HG03558 (cell line): ENCODE data around the gene ERMARD.

Experiments used
- ATAC-seq: cut with Tn5 transposase; IDR thresholded peaks from one replicate; pipeline ENCODE4 v1.9.1; 2021; ENCODE audit warnings: moderate number of reproducible peaks; ENCODE audit not compliant: unreplicated experiment; ENCODE audit errors: extremely low read depth

ERMARD gene

DNA sequence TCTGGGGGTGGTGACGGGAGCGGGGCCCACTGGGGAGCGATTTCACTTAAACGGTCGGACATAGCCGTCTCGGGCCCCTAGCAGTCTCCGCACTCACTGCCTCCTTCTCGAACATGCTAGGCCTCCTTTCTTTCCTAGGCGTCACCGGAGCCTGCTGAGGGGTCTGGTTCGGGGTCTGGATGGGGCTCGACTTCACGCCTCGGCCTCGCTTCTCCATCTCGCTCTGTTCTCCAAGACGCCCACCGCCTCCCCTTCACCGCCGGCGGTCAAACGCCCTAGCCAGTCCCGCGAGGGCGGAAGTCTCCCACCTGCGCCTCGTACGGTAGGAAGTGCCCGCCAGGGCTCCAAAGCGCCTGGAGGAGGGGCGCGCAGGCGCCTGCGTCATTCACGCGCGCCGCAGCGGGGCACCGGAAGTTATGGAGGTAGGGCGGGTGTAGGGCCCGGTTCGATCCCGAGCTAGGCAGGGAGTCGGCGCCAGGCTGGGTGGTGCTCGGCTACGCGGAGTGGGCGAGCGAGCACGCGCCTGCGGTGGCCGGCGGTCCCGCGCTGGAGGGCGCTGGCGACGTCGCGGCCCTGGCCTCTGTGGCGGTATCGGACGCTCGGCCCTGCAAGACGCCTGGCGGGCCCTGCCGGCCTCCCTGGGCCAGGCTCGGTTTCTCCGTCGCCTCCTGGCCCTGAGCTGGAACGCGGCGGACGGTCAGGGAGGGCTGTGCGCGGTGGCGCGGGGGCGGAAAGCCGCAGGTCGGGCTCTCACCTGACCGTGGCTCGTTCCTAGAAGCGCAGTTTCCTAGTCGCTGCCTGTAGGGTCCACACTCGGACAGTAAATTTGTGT is at the start of gene ERMARD, which contains the start of gene DYNLT2:
ERMARD (plus strand) TSS at position 381 of the 832 bp plus-strand sequence; CDS start at position 417, 36 bp downstream.
DYNLT2 (minus strand) TSS at position 331 of the 832 bp plus-strand sequence; CDS start at position 217, 114 bp downstream.
- ATAC-seq: peak; percentile 92

DNA sequence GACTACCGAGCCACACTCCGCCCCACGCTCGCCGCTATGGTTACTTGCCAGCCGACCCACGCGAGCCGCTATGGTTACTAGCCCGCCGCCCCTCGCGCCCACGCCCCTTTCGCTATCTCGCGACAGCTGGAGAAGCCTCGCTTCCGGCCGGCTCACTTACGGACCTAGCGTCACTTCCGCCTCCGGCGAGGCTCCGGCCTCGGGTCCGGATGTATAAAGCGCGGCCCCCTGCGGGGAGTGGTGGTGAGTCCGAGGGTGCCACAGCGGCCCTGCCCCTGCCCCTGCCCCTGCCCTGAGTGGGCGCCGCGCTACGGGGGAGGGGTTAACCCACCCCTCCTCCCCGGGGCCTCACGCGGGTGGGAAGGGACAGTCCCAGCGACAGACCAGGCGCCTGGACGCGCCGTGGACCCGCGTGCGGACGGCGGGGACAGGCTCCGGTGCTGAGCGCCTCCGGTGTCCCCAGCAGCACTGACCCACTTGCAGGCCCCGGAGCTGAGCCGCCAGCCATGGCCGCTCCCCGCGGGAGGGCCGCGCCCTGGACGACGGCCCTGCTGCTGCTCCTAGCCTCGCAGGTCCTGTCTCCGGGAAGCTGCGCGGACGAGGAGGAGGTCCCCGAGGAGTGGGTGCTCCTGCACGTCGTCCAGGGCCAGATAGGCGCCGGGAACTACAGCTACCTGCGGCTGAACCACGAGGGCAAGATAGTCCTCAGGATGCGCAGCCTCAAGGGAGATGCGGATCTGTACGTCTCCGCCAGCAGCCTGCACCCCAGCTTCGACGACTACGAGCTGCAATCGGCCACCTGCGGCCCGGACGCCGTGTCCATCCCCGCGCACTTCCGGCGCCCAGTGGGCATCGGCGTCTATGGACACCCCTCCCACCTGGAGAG is 49.2 kb upstream of the ERMARD start, which contains the start of the genes C6orf120 and WDR27:
C6orf120 (plus strand) TSS at position 173 of the 886 bp plus-strand sequence; CDS start at position 507, 334 bp downstream.
WDR27 (minus strand) TSS at position 76 of the 886 bp plus-strand sequence. CDS start 13,024 bp downstream, outside the sequence.
- peak; percentile 95 for ATAC-seq

DNA sequence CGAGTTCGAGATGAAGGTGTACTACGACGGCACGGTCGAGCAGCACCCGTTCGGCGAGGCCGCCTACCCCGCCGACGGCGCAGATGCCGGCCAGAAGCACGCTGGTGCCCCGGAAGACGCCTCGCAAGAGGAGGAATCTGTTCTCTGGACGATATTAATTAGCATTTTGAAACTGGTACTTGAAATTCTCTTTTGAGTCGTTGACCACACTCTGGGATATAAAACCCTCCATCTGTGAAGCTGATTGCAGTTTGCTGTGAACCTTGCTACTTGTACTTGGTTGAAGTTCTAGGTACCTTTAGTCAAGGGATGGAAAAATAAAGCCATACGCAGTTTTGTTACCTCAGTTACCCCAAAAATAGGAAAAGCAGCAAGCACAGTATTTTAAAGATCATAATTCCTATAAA is 48.6 kb upstream of the ERMARD start:
- no peak for ATAC-seq

DNA sequence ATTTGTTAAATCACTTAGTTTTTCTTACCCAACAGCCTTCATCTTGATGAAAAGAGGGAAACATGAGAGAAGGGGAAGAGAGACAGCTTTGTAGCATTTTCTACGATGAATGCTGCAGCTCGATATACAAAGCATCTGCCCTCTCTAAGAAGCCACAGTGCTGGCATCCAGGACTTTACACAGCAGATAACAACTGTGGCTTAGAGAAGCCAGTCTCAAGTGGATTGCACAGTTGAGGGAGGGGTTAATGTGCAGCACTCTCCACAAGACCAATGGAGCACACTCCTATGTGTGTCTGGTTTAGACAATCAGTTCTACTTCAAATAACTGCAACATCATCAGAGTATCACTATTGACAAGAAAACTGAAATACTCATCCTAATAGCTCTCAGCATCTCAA is 43.6 kb upstream of the ERMARD start:
- ATAC-seq: no peak

DNA sequence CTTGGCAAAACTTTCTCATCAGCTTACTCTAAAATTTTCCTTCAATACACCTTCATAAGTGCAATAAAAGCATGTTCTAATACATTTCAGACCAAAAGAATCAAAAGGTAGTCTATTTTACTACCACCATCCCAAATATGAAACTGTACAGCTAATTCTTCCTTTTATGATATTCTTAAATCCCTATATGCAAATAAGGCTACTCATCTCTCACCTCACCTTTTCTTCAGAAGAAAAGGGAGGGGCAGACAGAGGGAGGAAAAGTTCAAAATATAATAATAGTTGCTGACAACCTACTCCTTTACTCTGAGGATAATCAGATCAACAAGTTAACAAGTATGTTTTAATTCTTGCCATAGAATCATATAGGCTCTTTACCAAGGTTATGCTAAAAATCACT is 42.1 kb upstream of the ERMARD start:
- no peak for ATAC-seq

DNA sequence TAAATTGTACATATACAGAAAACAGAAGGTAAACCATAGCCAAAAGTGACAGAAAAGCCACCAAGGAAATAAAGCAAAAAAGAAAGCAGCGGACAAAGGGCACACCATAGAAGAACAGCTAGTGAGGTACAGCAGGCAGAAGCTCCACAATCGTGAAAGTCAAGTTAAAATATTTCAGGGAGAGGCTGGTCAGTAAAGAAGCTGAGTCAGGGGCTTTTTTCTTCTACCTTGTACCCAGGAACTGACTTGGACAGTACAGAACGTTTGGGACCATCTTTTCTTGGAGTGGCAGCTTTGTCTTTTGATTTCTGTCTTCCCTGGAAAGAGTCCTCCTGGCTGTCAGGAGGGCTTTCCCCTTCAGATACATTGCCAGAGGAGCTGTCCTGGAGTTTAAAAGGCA is 41.4 kb upstream of the ERMARD start:
- no peak for ATAC-seq

DNA sequence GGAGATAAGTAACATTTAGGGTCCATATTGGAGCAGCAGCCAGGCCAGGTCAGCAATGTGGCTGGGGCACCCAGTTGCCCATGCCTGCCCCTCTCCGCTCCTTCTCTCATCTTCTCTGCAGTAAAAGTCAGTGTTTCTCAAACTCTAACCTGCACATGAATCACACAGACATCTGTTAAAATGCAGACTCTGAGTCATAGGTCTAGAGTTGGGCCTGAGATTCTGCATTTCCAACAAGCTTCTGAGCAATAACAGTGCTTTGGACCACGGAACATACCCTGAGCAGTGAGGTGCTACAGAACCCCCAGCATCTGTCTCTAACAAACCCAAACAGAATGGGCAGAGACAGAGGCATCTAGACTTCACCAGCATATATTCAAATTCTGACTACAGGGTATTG is 37.2 kb upstream of the ERMARD start:
- no peak for ATAC-seq

DNA sequence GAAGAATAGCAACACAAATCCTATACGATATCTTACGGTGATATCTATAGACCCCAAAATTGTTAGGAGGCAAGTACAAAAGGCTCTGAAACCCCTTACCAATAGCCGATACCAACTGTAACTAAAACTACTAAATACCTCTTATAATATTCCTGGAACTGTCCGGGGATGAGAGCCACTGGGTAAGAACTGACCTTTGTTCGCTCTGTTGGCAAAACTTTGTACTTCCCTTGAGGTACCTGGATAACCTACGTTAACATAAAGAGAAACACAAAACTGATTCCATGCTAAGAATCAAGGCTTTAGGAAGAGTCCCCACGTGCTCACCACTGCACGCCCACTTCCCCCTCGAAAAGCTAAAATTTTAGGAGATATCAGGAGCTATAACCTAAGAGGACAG is 36.8 kb upstream of the ERMARD start:
- ATAC-seq: no peak

DNA sequence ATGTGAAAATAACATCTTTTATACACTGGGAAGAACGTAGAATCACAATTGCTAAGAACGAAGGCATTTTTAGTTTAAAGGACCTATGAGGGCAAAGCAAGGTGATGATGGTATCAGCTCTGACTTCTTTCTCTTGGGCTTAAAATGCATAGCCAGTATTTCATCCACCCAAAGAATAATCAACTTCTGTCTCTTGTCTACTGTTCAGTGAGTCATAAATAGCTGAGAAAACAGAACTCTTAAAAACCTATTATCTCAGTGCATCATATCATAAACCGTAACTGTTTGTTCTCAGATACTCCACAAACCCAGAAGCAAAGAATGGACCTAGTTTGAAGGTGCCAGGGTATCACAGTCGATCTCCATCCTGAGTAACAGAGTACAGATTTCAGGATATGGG is 32.3 kb upstream of the ERMARD start:
- no peak for ATAC-seq

DNA sequence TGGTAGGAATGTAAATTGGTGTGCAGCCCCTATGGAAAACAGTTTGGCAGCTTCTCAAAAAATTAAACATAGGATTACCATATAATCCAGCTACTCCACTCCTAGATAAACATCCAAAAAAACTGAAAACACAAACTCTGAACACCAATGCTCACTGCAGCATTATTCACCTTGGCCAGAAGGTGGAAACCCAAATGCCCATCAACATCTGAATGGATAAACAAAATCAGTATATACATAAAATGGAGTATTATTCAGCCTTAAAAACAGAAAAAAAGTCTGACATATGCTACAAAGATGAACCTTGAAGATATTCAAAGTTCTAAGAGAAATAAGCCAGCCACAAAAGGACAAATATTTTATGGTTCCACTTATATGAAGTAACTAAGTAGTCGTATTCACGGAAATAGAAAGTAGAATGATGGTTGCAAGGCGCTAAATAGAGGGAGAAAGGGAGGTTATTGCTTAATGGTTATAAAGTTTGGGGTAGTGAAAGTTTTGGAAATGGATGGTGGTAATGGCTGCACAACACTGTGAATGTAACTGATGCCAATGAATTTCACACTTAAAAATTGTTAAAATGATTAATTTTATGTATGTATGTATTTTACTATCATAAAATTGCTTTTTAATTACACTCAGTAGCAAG is 31.1 kb upstream of the ERMARD start:
- no peak for ATAC-seq

DNA sequence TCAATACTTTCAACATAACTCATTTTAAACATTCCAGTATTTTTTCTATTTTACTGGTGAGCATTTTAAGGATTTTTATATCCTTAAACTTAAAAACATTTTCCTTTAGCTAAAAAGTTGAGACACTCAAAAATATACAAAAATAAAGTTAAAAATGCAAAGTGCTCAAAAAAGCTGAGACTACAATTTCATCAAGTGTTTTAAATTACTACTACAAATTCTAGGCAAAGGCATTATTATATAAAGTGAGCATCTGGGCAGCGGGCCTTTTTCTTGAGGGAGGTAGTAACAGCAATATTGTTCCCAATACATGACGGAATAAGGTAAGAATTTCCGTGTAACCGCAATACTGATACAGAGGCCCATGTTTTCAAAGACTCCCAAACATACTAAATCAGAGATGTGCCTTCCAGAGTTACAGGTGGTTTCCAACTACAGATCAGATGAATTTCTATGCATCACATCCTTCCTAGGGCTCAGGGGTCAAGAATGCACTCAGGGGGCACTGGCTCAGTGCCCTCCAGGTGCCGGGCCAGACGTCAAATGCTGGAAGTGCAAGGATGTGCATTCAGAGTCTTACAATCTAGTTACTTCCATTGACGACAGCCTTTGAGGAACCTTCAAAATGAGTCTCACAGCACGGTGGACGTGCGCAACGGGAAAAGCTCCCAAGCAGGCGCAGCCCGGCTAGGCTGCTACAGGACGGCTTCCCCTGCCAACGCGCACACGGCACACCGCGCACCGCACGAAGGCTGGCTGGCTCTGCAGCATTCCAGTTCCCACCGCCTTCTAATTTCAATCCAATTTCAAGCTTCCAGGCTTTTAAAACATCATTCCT is 28.8 kb upstream of the ERMARD start:
- ATAC-seq: no peak

DNA sequence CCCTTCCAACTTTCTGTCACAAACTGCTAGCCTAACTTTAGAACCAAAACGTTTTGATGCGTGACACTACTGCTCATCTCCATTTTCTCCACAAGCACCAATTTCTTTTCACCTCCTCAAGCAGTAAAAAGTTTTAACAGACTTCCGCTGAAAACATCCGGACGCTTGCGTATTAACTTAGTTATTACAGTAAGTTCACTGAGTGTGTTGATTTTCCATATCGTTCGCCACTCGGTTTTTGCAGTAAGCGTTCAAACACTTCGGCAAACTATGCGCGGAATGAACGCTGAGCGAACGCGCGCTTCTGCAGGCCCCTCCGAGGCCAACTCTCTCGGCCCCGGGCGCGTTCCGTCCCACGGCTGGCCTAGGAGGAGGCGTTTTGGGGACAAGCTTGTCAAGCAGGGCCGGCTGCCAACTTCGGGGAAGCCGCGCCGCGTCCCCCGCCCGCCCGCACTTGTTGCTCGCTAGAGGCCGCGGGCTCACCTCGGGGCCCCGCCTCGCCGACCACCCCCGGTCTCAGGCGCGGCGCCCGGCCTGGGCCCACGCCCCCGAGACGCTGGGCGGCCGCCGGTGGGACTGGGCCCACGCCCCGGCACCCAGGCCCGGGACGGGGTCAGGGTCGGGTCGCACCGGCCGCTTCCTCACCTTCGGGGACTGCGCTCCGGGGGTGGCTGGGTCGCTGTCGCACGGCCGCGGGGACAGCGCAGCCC is 28.1 kb upstream of the ERMARD start:
- no peak for ATAC-seq

DNA sequence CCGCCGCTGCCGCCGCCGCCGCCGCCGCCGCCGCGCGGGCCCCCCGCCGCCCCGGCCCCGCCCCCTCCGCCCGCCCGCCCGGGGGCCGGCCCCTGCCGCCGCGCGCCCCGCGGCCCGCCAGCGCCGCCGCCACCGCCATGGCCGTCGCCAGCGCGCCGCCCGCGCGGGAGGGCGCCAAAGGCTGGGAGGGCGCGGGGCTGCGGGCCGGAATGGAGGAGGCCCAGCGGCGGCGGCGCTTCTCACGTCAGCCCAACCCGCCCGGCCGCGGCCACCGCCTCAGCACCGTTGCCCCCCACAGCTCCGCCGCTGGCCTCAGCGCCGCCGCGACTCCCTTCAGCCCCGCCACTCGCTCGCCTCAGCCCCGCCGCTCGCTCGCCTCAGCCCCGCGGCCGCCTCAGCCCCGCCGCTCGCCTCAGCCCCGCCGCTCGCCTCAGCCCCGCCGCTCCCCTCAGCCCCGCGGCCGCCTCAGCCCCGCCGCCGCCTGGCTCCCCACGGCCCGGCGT is 27.4 kb upstream of the ERMARD start:
- ATAC-seq: no peak

DNA sequence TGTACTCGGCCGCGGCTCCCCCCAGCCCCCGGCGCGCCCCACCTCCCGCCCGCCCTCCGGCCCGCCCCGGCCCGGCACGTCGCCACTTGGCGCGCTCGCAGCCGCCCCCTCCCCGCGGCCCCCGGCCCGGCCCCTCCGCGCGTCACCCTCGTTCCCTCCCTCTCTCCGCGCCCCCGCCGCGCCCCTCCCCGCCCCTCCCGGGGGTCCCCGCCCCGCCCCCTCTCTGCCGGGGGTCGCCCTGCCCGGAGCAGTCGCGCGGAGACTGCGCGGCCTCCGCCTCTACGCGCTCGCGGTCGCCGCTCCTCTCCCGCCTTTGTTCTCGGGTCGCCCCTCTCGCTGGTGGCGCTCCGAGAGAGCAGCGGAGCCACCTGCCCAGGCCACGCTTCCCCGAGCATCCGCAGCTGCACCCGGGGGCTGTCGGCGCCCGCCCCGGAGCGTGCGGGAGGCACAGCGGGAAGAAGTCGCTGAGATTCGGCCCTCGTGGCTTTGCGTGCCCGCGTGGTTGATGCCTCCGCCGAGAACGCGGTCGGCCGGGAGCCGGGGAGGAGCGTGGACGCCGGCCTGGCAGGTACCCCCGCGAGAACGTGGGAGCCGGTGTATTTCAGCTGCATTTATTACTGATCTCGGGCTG is 26.8 kb upstream of the ERMARD start, which contains the start of gene PHF10:
PHF10 (minus strand) TSS at position 7 of the 631 bp plus-strand sequence. CDS start 569 bp downstream, outside the sequence.
- no peak for ATAC-seq

DNA sequence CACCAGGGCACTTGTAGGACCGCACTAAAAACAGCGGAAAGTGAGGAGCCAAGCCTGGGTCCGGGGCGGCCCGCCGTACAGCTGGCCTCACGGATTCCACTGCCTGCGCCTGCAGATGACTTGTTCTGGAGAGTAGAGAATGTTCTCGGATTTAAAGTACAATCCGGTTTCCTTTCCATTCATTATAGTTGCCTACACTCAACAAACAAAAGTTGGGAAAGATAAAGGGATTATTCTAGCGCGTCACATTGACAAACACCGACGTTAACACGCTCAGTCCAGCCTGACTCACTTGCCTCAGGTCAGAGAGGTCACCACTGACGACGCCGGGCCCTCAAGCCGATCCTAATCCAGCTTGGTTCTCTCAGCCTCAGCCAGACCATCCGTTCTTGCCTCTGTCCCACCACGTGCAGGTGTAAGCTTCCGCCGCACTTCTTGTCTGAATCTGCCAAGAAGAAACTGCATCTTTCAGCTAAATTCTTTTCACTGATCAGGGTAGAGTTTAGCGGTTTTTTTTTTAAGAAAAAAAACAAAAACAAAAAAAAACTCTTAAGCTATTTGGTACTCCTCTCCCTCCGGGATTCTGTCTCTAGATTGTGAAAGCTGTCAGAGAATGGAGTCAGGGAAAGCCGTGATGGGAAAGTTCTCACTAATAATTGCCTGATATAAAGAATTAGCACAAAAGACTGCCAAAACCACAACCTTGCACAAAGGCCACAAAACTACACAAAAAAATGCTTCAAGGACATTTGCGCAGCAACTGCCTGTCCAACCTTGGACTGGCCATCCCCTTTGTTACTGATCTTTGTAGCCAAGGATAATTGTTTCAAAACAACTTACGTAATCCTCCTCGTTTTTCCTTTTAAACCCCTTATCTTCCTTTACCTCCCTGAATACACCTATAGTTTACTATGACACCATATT is 26.0 kb upstream of the ERMARD start:
- ATAC-seq: no peak

DNA sequence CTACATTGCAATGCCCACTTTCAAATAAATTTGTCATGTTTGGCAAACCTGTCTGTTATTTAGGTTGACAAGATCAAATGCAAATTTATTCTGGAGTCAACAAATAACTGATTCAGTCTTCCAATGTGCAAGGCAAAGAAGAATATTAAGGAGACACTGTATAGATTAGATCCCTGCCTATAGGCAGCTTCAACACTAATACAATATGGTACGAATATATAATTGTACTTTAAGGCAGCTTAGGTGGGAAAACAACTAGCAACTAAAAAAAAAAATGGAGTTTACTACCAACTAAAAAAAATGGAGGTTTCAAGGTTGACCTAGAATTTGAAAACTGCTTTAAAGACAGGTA is 25.4 kb upstream of the ERMARD start:
- no peak for ATAC-seq

DNA sequence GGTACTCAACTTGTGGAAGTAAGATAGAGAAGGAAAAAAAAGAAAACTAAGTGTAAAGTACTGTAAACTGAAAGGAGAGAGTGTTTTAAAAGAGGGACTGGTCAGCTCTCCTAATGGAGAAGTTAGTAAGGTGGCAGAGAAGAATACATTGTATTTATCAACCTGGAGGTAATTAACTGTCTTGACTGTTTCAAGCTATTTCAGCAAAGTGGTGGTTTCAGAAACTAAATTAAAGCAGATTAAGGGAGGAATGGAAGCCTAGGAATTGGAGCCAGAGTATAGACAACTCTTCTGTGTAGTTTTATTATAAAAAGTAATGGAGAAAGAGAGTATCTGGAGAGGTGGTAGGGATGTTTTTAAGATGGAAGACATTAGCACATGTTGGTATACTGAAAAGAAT is 24.5 kb upstream of the ERMARD start:
- no peak for ATAC-seq
